ENCODE data around the gene SDK1. TPM values are rescaled to one million over a fixed set of nuclear protein-coding genes. Genes with fewer than 3 reads are reported as not detected.

The SDK1 gene
- total and polyA plus RNA-seq, 7 donors: 0.31 to 2.4 (median 1.3) TPM

GRCh38 chr7:3688842-3689241 lies 387.8 kb downstream of the SDK1 start:
- Histone ChIP-seq H3K36me3 (ENCODE audit: insufficient read depth in 1 of 2, low read depth in 1 of 2) (no peaks in the 10 kb centered on the region), H3K4me1 (no peaks in the 10 kb centered on the region), H3K27me3 (ENCODE audit: insufficient read depth in 3 of 3, low read length in 2 of 3) (no peaks in the 10 kb centered on the region), H3K27ac (no peak overlapping the region), H3K9me3 (no peaks in the 10 kb centered on the region), H3K4me3 (no peak overlapping the region)
- ATAC-seq (no peak), DNase-seq (no peak)
- TF ChIP-seq CTCF (IDR thresholded peaks at IDR 0.05): no peak
- intact Hi-C loops (cut with DNase I): no loop called here
- WGBS, 3 donors: 75 to 90% (median 89%) methylated on average over 3 of the region's 3 CpGs

GRCh38 chr7:3691478-3692158 lies 390.6 kb downstream of the SDK1 start:
- no peak for TF ChIP-seq CTCF (IDR thresholded peaks at IDR 0.05)
- DNase-seq: no peak
- peaks cover 0 to 4% (median 0%) of the 10 kb centered on the region in 3 donors for H3K27me3 ChIP-seq (ENCODE audit: insufficient read depth in 3 of 3, low read length in 2 of 3)
- 87 to 88% (median 87%) methylated on average over 5 of the region's 5 CpGs for WGBS, 3 donors
- no peaks in the 10 kb centered on the region for H3K9me3 ChIP-seq
- no peak for ATAC-seq
- intact Hi-C loops (cut with DNase I): no loop called here
- no peak overlapping the region for H3K4me3 ChIP-seq
- no peaks in the 10 kb centered on the region for H3K4me1 ChIP-seq
- H3K27ac ChIP-seq: no peak overlapping the region
- no peaks in the 10 kb centered on the region for H3K36me3 ChIP-seq (ENCODE audit: insufficient read depth in 1 of 2, low read depth in 1 of 2)

DNA sequence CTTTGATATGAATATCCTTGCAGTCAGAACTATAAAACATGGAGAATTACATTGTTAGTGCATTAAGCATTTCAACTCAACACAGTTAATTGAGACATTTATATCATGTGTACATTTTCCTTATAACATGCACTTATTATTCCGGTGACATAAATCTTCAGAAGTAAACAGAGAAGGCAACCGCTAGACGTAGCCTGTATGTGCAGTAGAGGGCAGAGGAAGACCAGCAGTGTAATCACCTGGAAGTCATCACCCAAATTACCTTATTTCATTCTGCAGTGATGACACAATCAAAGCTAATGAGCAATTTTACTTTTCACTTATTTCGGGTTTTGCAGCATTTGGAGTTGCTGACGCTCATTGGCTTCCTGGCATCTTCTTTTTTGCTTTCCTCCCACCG lies 394.6 kb downstream of the SDK1 start:
- Histone ChIP-seq H3K9me3 (no peaks in the 10 kb centered on the region), H3K4me1 (no peaks in the 10 kb centered on the region), H3K27me3 (ENCODE audit: insufficient read depth in 3 of 3, low read length in 2 of 3) (peaks cover 0 to 4% (median 0%) of the 10 kb centered on the region in 3 donors), H3K36me3 (ENCODE audit: insufficient read depth in 1 of 2, low read depth in 1 of 2) (no peaks in the 10 kb centered on the region), H3K27ac (no peak overlapping the region), H3K4me3 (no peak overlapping the region)
- 79 to 89% (median 81%) methylated on average over 6 of the region's 6 CpGs for WGBS, 3 donors
- TF ChIP-seq CTCF (IDR thresholded peaks at IDR 0.05): no peak
- ATAC-seq (no peak), DNase-seq (no peak)
- intact Hi-C loops (cut with DNase I): no loop called here

DNA sequence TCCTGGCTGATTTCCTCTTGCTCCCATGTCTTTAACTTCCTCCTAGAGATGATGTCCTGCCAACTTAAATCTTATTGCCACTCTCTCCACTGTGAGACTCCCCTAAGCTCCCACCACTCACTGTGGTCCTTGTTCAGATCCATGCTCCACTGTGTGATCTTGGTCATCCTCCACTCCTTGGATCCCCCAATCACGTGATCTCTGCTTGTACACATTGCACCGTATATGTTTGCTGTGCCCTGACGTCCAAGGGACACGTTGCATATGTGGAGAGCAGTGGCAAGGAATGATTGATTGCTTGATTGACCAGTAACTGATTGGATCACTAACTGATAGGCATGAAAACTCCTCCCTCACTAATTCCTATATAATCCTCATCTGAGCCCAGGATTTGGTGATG lies 395.1 kb downstream of the SDK1 start:
- no peak overlapping the region for H3K27ac ChIP-seq
- 77 to 91% (median 81%) methylated on average over 4 of the region's 4 CpGs for WGBS, 3 donors
- no peak for ATAC-seq
- H3K4me1 ChIP-seq: no peaks in the 10 kb centered on the region
- no peaks in the 10 kb centered on the region for H3K36me3 ChIP-seq (ENCODE audit: insufficient read depth in 1 of 2, low read depth in 1 of 2)
- H3K27me3 ChIP-seq (ENCODE audit: insufficient read depth in 3 of 3, low read length in 2 of 3): peaks cover 0 to 4% (median 0%) of the 10 kb centered on the region in 3 donors
- H3K9me3 ChIP-seq: no peaks in the 10 kb centered on the region
- H3K4me3 ChIP-seq: no peak overlapping the region
- TF ChIP-seq CTCF (IDR thresholded peaks at IDR 0.05): no peak
- intact Hi-C loops (cut with DNase I): no loop called here
- no peak for DNase-seq

- TF ChIP-seq CTCF (IDR thresholded peaks at IDR 0.05): no peak
- ATAC-seq (no peak), DNase-seq (no peak)
- Histone ChIP-seq H3K36me3 (ENCODE audit: insufficient read depth in 1 of 2, low read depth in 1 of 2) (no peaks in the 10 kb centered on the region), H3K27ac (no peak overlapping the region), H3K4me3 (no peak overlapping the region), H3K9me3 (no peaks in the 10 kb centered on the region), H3K4me1 (no peaks in the 10 kb centered on the region), H3K27me3 (ENCODE audit: insufficient read depth in 3 of 3, low read length in 2 of 3) (peaks cover 0 to 4% (median 0%) of the 10 kb centered on the region in 3 donors)
- WGBS, 3 donors: 97 to 99% (median 98%) methylated on average over 2 of the region's 2 CpGs
- intact Hi-C loops (cut with DNase I): no loop called here
These were observed 396.4 kb downstream of the SDK1 start for GRCh38 chr7:3697472-3697871.

All from psoas muscle (tissue), 8 donors.